ENCODE data around the gene NAT14. TPM values are rescaled to one million over a fixed set of nuclear protein-coding genes. Genes with fewer than 3 reads are reported as not detected.

The NAT14 gene
- total RNA-seq, 1 experiment from 2014 or later: 55.3 TPM

DNA sequence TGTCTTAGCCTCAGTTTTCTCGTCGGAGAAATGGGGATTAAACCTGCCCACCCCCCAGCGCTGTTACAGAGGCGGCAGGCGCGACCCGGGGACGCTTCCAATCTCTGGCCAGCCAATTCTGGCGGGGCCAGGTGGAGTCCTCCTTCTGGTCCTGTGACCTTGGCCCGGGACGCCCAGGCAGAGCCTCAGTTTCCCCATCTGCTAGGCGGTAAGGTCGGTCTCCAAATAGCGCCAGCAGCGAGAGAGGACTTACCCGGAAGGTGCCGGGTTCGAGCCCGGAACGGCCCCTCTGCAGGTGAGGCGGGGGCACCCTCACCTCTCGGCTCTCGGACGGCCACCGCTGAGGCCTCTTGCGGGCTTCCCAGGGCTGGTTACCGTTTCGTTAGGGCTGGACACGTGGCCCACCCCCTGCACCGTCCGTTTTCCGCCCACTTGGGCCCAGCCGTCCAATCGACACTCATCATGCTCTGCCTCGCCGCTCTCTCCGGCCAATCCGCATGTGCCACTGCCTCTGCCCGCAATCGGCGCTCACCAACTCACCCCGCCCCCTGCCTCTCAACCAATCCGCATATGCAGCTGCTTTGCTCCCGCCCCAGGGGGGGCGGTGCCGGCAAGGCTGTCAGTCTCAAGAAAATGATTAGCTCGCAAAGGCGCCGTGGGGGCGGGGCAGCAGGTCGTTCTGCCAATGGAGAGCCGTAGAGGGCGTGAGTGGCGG lies 23.6 kb upstream of the NAT14 start, which contains the start of gene ISOC2:
Gene ISOC2 (minus strand): TSS at position 384 of the 715 bp plus-strand sequence. CDS start 5,156 bp downstream, outside the sequence.
- H3K27me3 ChIP-seq (ENCODE audit: insufficient read depth, low read length): no peaks in the 10 kb centered on the region
- H4K20me1 ChIP-seq (ENCODE audit: insufficient read depth): no peaks in the 10 kb centered on the region
- intact Hi-C loops (cut with micrococcal nuclease): no loop called here
- CTCF ChIA-PET: interaction anchor here (0.6 to 1.5 kb wide), 6 partner anchors 8 to 315 kb away, joined by 3 to 7 read pairs (median 4); partner anchors contain the start of gene ZNF865
- H3K4me1 ChIP-seq (ENCODE audit: control insufficient read depth in 1 of 2, insufficient read depth in 2 of 2, low read length in 2 of 2): peaks cover 9 to 28% of the 10 kb centered on the region in 2 experiments
- H3K36me3 ChIP-seq (ENCODE audit: control insufficient read depth in 1 of 2, insufficient read depth in 2 of 2, low read length in 2 of 2): no peaks in the 10 kb centered on the region
- BruUV-seq (replicated peaks): no TSS peak
- ATAC-seq (peak; percentile 93), DNase-seq (ENCODE audit: low read depth, low spot score) (peak; percentile 99)
- POLR2A ChIA-PET: interaction anchor here (0.6 to 1.0 kb wide), 6 partner anchors 10 to 54 kb away, joined by 3 to 12 read pairs (median 5); partner anchors contain the start of genes UBE2S and ZNF628
- H3K27ac ChIP-seq (ENCODE audit: low read depth, low read length): peak within 1 kb of the TSS; percentile 87
- peaks cover 12% of the 10 kb centered on the region; the same call in 1 of the 2 replicates for H3K79me2 ChIP-seq (ENCODE audit: insufficient read depth, low read length)
- H3K4me2 ChIP-seq (ENCODE audit: low read length): peak within 1 kb of the TSS; percentile 98
- RAD21 ChIA-PET (ENCODE audit: low non-redundant PET in 1 of 2, low total read pairs in 2 of 2, uncharacterized antibody in 2 of 2, unreplicated experiment in 2 of 2): interaction anchor here in 1 of 2 experiments (0.9 kb wide), 1 partner anchor 42 kb away, joined by 4 read pairs; no protein-coding TSS in a partner anchor
- H3K9ac ChIP-seq (ENCODE audit: low read length): peak within 1 kb of the TSS; percentile 96
- no peaks in the 10 kb centered on the region for H3K9me3 ChIP-seq (ENCODE audit: control insufficient read depth in 1 of 2, insufficient read depth in 1 of 2, low read depth in 1 of 2, low read length in 2 of 2)
- TF ChIP-seq SP1 (IDR thresholded peaks at IDR 0.05; ENCODE audit: low read depth) (peak; percentile 99), ZNF274 (IDR thresholded peaks at IDR 0.05; ENCODE audit: low read depth, low read length) (no peak), EGR1 (IDR thresholded peaks at IDR 0.05; ENCODE audit: low read depth) (peak; percentile 78), RAD21 (IDR thresholded peaks at IDR 0.05; ENCODE audit: low read depth) (no peak)
- TF ChIP-seq, protein P1, sequence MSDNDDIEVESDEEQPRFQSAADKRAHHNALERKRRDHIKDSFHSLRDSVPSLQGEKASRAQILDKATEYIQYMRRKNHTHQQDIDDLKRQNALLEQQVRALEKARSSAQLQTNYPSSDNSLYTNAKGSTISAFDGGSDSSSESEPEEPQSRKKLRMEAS (IDR thresholded peaks at IDR 0.05): peak; percentile 96
- TF ChIP-seq, protein P2, sequence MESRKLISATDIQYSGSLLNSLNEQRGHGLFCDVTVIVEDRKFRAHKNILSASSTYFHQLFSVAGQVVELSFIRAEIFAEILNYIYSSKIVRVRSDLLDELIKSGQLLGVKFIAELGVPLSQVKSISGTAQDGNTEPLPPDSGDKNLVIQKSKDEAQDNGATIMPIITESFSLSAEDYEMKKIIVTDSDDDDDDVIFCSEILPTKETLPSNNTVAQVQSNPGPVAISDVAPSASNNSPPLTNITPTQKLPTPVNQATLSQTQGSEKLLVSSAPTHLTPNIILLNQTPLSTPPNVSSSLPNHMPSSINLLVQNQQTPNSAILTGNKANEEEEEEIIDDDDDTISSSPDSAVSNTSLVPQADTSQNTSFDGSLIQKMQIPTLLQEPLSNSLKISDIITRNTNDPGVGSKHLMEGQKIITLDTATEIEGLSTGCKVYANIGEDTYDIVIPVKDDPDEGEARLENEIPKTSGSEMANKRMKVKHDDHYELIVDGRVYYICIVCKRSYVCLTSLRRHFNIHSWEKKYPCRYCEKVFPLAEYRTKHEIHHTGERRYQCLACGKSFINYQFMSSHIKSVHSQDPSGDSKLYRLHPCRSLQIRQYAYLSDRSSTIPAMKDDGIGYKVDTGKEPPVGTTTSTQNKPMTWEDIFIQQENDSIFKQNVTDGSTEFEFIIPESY (IDR thresholded peaks at IDR 0.05; ENCODE audit: extremely low read depth, insufficient replicate concordance, low read length): no peak
- H2AFZ ChIP-seq (ENCODE audit: low read depth, low read length, poor library complexity, severe bottlenecking): no peak within 1 kb of the TSS
- no peaks in the 10 kb centered on the region for H3K9me2 ChIP-seq (ENCODE audit: insufficient read depth)
- H3K4me3 ChIP-seq (replicated peaks in 1 of 2; ENCODE audit: low read depth in 1 of 2, low read length in 2 of 2): peak within 1 kb of the TSS; percentile 98 to 99
